Hepatocyte (in vitro differentiated cells): ENCODE data around the gene MEOX2. TPM values are rescaled to one million over a fixed set of nuclear protein-coding genes. Genes with fewer than 3 reads are reported as not detected.

ENCODE experiments used
- DNase-seq: peaks from one replicate; pipeline ENCODE4 v3.0.0-alpha.2; 2016; ENCODE audit warnings: low spot score
- H2AFZ ChIP-seq: fragments of 200-600 bp; sonication (generic); 2 replicates; pipeline ENCODE4 v1.6.0; 2016; ENCODE audit warnings: antibody characterized with exemption, mild to moderate bottlenecking
- H3K27ac ChIP-seq: fragments of 200-600 bp; sonication (generic); 2 replicates; pipeline ENCODE4 v1.5.1; 2016; ENCODE audit warnings: mild to moderate bottlenecking
- H3K27me3 ChIP-seq: fragments of 200-600 bp; sonication (generic); 2 replicates; pipeline ENCODE4 v1.6.1; 2016
- H3K36me3 ChIP-seq: fragments of 200-600 bp; sonication (generic); replicated peaks from 2 replicates; pipeline ENCODE4 v1.5.1; 2016; ENCODE audit warnings: low read depth; ENCODE audit not compliant: insufficient read depth
- H3K4me1 ChIP-seq: fragments of 200-600 bp; sonication (generic); 2 replicates; pipeline ENCODE4 v1.5.1; 2016; ENCODE audit warnings: mild to moderate bottlenecking, moderate library complexity; ENCODE audit not compliant: insufficient read depth
- H3K4me2 ChIP-seq: fragments of 200-600 bp; sonication (generic); 2 replicates; pipeline ENCODE4 v1.6.0; 2016
- H3K4me3 ChIP-seq: fragments of 200-600 bp; sonication (generic); 2 replicates; pipeline ENCODE4 v1.5.1; 2016; ENCODE audit warnings: mild to moderate bottlenecking
- H3K79me2 ChIP-seq: fragments of 200-600 bp; sonication (generic); 2 replicates; pipeline ENCODE4 v1.6.0; 2017; ENCODE audit warnings: mild to moderate bottlenecking
- H3K9me2 ChIP-seq: fragments of 200-600 bp; sonication (generic); replicated peaks from 2 replicates; pipeline ENCODE4 v1.6.0; 2017; ENCODE audit warnings: mild to moderate bottlenecking; ENCODE audit not compliant: insufficient read depth
- H3K9me3 ChIP-seq: fragments of 200-600 bp; sonication (generic); 2 replicates; pipeline ENCODE4 v1.5.1; 2016; ENCODE audit warnings: low read depth, mild to moderate bottlenecking
- H4K20me1 ChIP-seq: fragments of 200-600 bp; sonication (generic); 2 replicates; pipeline ENCODE4 v1.6.0; 2016; ENCODE audit warnings: mild to moderate bottlenecking; ENCODE audit not compliant: insufficient read depth, poor library complexity, severe bottlenecking
- EZH2 ChIP-seq: fragments of 200-600 bp; sonication (generic); IDR thresholded peaks from 2 replicates; pipeline ENCODE4 v1.6.1; 2016; ENCODE audit warnings: antibody characterized with exemption, mild to moderate bottlenecking, borderline replicate concordance
- EZH2phosphoT487 ChIP-seq: fragments of 200-600 bp; sonication (generic); IDR thresholded peaks from one replicate; pipeline ENCODE4 v1.6.1; 2018; ENCODE audit warnings: antibody characterized with exemption, mild to moderate bottlenecking, low read depth, moderate library complexity; ENCODE audit not compliant: unreplicated experiment, severe bottlenecking
- WGBS: methylation state at CpG from one replicate; pipeline ENCODE4 v1.1.6; 2016; ENCODE audit warnings: low lambda C conversion rate; ENCODE audit errors: missing lambda C conversion rate; 5-methylcytosine and 5-hydroxymethylcytosine counted together
- polyA plus RNA-seq: library from polyadenylated mRNA; unstranded; fragments of >200 nt; fragmentation: Nextera tagmentation; extraction: Ambion mirVana; gene quantifications from 2 replicates; pipeline ENCODE4 v1.2.1, GENCODE V29; 2016
- total RNA-seq: library from RNA; depleted of rRNA; stranded (reverse); fragments of >200 nt; gene quantifications from 2 replicates; pipeline ENCODE4 v1.2.3, GENCODE V29; 2014
- TF ChIP-seq, protein P1 (sequence below): fragments of 200-600 bp; sonication (generic); IDR thresholded peaks from 2 replicates; pipeline ENCODE4 v1.5.1; 2016; ENCODE audit warnings: antibody characterized with exemption, mild to moderate bottlenecking; ENCODE audit not compliant: poor library complexity

Gene MEOX2
- total and polyA plus RNA-seq, 2 experiments from 2014 or later, result 1.3 to 2.0 TPM

DNA sequence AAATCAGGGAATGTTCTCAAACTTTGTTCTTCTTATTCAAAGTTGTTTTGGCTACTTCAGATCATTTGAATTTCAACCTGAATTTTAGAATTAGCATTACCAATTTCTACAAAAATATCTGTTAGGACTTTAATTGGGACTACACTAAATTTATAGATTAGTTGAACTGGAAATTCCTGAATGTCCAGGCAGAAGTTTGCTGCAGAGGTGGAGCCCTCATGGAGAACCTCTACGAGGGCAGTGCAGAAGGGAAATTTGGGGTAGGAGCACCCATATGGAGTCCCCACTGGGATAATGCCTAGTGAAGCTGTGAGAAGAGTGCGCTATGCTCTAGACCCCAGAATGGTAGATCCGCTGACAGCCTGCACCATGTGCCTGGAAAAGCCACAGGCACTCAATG is 101.9 kb downstream of the MEOX2 start:
- no peaks in the 10 kb centered on the region for H3K4me1 ChIP-seq
- no peak overlapping the region for H3K27ac ChIP-seq
- H3K36me3 ChIP-seq, result no peaks in the 10 kb centered on the region
- no peaks in the 10 kb centered on the region for H4K20me1 ChIP-seq
- no peak overlapping the region for H3K4me2 ChIP-seq
- no peaks in the 10 kb centered on the region for H3K79me2 ChIP-seq
- H2AFZ ChIP-seq, result no peak overlapping the region
- H3K27me3 ChIP-seq, result no peaks in the 10 kb centered on the region
- H3K4me3 ChIP-seq, result no peak overlapping the region
- TF ChIP-seq, protein P1, sequence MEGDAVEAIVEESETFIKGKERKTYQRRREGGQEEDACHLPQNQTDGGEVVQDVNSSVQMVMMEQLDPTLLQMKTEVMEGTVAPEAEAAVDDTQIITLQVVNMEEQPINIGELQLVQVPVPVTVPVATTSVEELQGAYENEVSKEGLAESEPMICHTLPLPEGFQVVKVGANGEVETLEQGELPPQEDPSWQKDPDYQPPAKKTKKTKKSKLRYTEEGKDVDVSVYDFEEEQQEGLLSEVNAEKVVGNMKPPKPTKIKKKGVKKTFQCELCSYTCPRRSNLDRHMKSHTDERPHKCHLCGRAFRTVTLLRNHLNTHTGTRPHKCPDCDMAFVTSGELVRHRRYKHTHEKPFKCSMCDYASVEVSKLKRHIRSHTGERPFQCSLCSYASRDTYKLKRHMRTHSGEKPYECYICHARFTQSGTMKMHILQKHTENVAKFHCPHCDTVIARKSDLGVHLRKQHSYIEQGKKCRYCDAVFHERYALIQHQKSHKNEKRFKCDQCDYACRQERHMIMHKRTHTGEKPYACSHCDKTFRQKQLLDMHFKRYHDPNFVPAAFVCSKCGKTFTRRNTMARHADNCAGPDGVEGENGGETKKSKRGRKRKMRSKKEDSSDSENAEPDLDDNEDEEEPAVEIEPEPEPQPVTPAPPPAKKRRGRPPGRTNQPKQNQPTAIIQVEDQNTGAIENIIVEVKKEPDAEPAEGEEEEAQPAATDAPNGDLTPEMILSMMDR, result no peak
- 100% methylated on average over 3 of the region's 3 CpGs for WGBS
- H3K9me2 ChIP-seq, result no peaks in the 10 kb centered on the region
- no peaks in the 10 kb centered on the region for H3K9me3 ChIP-seq
- DNase-seq, result no peak

DNA sequence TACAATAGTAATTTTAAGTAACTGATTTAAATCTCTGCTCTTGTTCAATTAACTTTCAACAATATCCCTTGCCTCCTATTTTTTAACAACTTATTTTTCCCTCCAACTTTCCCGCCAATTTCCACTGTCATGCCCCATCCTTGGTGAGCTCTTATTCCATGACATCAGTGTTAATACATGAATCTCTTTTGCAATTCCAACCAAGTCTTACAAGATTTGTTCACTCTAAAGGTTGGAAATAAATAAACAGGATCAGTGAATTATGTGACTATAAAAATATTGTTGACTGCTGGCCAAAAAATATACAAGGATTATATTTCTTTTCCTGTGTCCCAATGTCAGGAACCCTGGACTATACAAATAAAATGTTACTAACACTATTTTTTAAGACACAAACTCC is 103.7 kb downstream of the MEOX2 start:
- no peak overlapping the region for H3K27ac ChIP-seq
- no peaks in the 10 kb centered on the region for H3K9me2 ChIP-seq
- no peak for DNase-seq
- no peaks in the 10 kb centered on the region for H3K36me3 ChIP-seq
- no peaks in the 10 kb centered on the region for H4K20me1 ChIP-seq
- no peak overlapping the region for H3K4me3 ChIP-seq
- no peaks in the 10 kb centered on the region for H3K79me2 ChIP-seq
- WGBS, result 94% methylated on average over 1 of the region's 1 CpG
- H3K4me1 ChIP-seq, result no peaks in the 10 kb centered on the region
- TF ChIP-seq, protein P1, result no peak
- no peak for TF ChIP-seq EZH2
- no peak for TF ChIP-seq EZH2phosphoT487
- H3K27me3 ChIP-seq, result no peaks in the 10 kb centered on the region
- no peak overlapping the region for H2AFZ ChIP-seq
- H3K9me3 ChIP-seq, result no peaks in the 10 kb centered on the region
- H3K4me2 ChIP-seq, result no peak overlapping the region

DNA sequence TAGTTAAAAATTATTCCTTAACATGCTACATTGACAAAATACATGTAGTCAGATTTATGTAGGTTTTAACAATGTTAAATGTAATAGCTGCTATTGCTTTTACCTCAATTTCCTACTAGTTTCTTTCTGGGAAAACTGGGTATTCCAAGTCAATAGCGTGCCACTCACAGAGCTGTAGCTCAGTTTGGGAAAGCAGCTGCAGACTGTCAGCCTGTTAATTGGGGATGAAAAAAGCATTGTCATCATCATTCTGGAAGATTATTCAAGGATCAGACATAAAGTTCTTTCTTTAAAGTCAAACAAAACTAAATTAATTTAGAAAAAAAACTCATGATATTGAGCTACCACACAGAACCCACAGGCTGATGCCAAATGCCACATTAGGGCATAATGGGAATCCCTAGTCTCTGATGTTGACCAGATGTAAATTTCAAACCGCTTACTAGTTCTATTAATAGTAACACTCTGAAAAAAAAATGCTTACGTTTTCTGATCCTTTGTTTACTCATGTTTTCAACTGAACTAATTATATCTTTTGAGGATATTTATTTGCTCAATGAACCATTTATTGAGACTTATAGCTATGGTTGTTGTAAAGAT is 105.0 kb downstream of the MEOX2 start:
- no peak for DNase-seq
- H3K4me2 ChIP-seq, result no peak overlapping the region
- TF ChIP-seq EZH2phosphoT487, result no peak
- no peak for TF ChIP-seq EZH2
- TF ChIP-seq, protein P1, result no peak
- H3K4me3 ChIP-seq, result no peak overlapping the region
- no peak overlapping the region for H3K27ac ChIP-seq
- WGBS, result 54% methylated on average over 3 of the region's 3 CpGs
- no peaks in the 10 kb centered on the region for H3K9me3 ChIP-seq
- H2AFZ ChIP-seq, result no peak overlapping the region
- H3K79me2 ChIP-seq, result no peaks in the 10 kb centered on the region
- H4K20me1 ChIP-seq, result no peaks in the 10 kb centered on the region
- no peaks in the 10 kb centered on the region for H3K4me1 ChIP-seq
- H3K36me3 ChIP-seq, result no peaks in the 10 kb centered on the region
- no peaks in the 10 kb centered on the region for H3K9me2 ChIP-seq
- H3K27me3 ChIP-seq, result no peaks in the 10 kb centered on the region
